WI38 (cell line): ENCODE results near the gene TMCO4.
"Not testable (repeated sequence)": the region's sequence is repeated elsewhere in the genome, so short reads cannot be mapped to it uniquely, and the experiment has no call there.

Experiments used
- H3K4me3 ChIP-seq: 2 replicates; pipeline ENCODE4 v1.5.1; 2011; ENCODE audit warnings: low read depth, mild to moderate bottlenecking, control low read depth, low read length
- TF ChIP-seq, protein P1 (sequence below): IDR thresholded peaks from 2 replicates; pipeline ENCODE4 v1.5.1; 2012; ENCODE audit warnings: low read depth, mild to moderate bottlenecking, control low read depth, low read length

The TMCO4 gene

DNA sequence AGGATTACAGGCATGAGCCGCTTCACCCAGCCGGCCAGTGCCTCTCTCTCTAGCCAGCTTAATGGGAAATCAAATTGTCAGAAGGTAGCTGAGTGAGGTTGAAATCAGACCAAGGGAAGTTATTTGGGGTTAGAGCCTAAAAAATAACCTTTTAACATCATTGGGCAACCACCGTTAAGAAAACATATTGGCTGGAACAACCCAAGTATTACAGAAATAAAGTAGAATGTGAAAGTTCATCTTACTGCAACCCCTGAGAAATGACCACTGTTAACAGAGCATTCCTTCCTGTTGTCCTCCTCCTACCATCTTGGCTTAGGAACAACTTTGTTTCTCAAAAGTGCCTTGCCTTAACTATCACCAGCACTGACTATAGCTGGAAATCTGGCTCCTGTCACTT, 18.6 kb upstream of the TMCO4 start:
- H3K4me3 ChIP-seq, result no peak overlapping the region
- TF ChIP-seq, protein P1, sequence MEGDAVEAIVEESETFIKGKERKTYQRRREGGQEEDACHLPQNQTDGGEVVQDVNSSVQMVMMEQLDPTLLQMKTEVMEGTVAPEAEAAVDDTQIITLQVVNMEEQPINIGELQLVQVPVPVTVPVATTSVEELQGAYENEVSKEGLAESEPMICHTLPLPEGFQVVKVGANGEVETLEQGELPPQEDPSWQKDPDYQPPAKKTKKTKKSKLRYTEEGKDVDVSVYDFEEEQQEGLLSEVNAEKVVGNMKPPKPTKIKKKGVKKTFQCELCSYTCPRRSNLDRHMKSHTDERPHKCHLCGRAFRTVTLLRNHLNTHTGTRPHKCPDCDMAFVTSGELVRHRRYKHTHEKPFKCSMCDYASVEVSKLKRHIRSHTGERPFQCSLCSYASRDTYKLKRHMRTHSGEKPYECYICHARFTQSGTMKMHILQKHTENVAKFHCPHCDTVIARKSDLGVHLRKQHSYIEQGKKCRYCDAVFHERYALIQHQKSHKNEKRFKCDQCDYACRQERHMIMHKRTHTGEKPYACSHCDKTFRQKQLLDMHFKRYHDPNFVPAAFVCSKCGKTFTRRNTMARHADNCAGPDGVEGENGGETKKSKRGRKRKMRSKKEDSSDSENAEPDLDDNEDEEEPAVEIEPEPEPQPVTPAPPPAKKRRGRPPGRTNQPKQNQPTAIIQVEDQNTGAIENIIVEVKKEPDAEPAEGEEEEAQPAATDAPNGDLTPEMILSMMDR, result no peak

DNA sequence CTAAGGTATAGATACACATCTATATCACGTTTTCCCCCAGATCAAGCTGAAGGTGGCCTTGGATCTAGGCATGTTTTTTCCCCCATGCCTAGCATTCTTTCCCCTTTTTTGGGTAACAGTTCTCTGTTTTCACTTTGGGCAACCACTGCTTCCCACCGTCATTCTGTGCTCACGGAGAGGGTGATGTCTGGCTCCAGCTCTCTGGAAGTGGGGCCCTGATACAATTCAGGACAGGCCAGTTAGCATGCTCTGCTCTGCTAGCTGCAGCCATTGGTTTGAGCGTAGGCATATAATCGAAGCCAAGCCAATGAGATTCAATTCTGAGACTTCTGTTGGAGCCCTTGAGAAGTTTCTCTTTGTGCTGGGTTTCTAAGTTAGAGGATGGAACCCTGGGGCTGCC, 17.4 kb upstream of the TMCO4 start:
- TF ChIP-seq, protein P1, result no peak
- H3K4me3 ChIP-seq, result no peak overlapping the region

DNA sequence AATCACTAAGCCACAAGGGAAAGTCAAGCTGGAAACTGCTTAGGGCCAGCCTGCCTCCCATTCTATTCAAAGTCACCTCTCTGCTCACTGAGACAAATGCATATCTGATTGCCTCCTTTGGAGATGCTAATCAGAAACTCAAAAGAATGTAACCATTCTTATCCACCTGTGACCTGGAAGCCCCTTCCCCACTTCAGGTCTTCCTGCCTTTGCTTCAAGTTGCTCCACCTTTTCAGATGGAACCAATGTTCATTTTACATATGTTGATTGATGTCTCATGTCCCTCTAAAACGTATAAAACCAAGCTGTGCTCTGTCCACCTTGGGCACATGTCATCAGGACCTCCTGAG, 17.0 kb upstream of the TMCO4 start:
- not testable (repeated sequence) for H3K4me3 ChIP-seq

DNA sequence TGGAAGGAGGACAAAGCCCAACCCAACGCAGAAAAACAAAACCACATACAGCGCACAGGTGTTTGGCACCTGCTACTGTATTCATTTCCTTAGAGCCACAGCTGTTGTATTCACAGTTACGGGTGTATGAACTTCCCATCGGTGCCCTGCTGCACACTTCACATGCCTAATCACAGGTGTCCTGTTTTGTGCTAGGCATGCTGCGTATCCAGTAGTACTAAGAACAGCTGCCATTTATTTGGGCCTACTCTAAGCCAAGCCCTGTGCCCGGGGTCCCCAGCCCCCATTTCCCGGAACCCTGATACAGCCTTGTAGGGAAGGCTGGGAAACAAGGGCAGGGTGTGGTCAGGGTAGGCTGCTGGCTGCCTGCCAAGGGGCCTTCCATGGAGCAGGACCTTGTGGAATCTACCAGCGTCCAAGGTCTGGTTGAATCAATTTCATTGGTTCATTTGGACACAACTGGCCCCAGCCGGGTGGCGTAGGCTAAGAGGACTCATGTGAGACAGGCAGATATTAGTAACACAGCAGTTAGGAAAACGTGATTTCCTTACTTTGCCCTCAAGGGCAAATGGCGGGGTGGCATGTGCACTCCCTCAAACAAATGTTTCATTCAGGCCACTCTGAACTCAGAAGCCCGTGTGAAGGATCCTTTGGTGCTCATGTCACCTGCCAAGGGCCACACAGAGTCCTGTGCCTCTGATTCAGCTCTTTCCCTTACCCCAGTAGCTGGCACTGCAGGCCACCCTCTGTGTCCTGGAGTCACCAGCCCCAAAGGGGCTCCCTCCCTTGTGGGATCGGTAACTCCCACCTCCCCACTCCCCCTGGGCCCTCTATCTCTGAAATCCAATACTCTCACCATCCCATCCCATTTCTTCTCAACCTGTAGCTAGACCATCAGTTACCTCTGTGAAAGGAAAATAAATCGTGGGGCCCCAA, 16.4 kb upstream of the TMCO4 start:
- TF ChIP-seq, protein P1, result no peak
- no peak overlapping the region for H3K4me3 ChIP-seq

DNA sequence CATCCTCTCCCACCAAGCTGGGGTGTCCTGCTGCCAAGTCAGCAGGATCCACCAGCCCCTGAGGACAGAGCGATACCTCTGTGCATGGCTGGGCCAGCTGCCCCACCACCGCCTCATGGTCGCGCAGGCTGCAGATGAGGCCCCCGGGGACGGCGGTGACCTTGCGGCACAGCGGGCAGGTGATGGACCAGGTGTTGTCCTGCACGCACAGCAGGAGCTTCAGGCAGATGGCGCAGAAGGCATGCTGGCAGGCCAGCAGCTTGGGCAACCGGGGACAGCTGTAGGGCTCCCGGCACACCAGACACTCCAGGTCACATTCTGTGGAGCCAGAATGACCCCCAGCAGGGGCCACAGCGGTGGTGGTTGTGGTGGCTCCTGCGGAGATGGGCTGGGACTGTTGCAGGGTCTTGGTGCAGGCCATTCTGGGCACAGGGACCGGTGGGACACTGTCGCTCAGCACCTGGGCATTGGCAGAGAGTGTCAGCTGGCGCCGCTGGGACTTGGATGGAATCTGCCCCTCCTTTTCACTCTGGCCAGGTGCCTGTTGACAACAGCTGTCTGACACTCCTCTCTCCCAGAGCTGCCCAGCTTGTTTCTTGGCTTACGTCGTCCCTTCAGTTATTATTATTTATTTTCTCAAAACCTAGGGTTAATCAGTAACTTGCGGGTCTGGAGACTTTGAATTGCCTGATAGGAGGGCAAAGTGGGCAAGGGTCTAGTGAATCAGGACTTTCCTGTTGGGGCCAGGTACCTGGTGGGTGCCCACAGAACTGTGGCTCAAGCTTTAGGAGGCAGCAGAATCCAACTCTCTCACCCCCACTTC, 15.2 kb upstream of the TMCO4 start, which contains the start of gene RNF186:
Gene RNF186 (minus strand): TSS at position 603 of the 823 bp plus-strand sequence. CDS start 182 bp downstream, at position 421.
- H3K4me3 ChIP-seq, result no peak within 1 kb of the TSS
- TF ChIP-seq, protein P1, result no peak

DNA sequence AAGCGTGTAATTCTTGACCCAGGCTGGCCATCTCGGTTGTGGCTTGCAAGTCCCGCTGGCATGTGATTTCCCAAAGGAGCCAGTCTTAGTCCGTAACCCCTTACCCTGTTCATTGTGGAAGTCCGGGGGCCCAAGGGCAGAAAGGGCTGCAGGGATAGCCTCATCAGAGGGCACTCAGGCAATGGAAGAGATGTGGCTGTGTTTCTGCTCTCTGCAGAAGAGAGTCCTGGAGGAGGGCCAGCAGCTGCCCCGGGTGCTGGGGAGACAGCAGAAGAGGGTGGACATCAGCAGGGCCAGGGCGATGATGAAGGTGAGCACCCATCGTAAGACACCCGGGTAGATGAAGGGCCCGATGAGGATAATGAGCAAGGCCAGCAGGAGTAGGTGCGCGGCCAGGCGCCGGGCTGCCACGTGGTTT, 14.5 kb upstream of the TMCO4 start:
- H3K4me3 ChIP-seq, result no peak overlapping the region
- TF ChIP-seq, protein P1, result no peak

DNA sequence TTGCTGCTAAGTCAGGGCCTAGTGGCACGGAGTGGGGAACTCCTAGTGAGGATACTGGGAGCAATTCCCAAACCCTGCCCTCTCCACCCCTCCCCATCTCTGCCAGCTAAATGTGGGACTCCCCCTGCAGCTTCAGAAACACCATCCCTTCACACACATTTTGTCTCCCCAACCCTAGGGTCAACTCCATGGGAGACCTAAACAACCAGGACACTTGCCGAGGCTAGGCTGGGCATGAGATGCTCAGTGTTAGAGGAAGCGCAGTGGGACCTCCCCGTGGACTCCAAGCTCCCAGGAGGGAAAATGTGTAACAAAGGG, 13.9 kb upstream of the TMCO4 start:
- TF ChIP-seq, protein P1, result no peak
- H3K4me3 ChIP-seq, result no peak overlapping the region
